ENCODE measurements around the gene TCEA2. TPM values are rescaled to one million over a fixed set of nuclear protein-coding genes. Genes with fewer than 3 reads are reported as not detected.

TCEA2 gene
- total RNA-seq, 1 donor from 2014 or later = 73.1 TPM

- Mint-ChIP-seq H3K4me3 (ENCODE audit: unreplicated experiment) (peak overlapping the region; percentile 86), H3K9me3 (ENCODE audit: unreplicated experiment) (no peaks in the 10 kb centered on the region), H3K27ac (ENCODE audit: unreplicated experiment) (peak overlapping the region; percentile 72), H3K4me1 (ENCODE audit: unreplicated experiment) (peaks cover 26% of the 10 kb centered on the region), H3K36me3 (ENCODE audit: unreplicated experiment) (no peaks in the 10 kb centered on the region), H3K27me3 (ENCODE audit: unreplicated experiment) (no peaks in the 10 kb centered on the region)
- TF ChIP-seq CTCF (IDR thresholded peaks at IDR 0.05) = no peak
- no peak for DNase-seq (ENCODE audit: extremely low spot score, unreplicated experiment)
These were observed 569 bp downstream of the TCEA2 start for GRCh38 chr20:64063389-64064144.

- peak overlapping the region; percentile 86 for H3K4me3 Mint-ChIP-seq (ENCODE audit: unreplicated experiment)
- DNase-seq (ENCODE audit: extremely low spot score, unreplicated experiment) = no peak
- peak overlapping the region; percentile 72 for H3K27ac Mint-ChIP-seq (ENCODE audit: unreplicated experiment)
- H3K4me1 Mint-ChIP-seq (ENCODE audit: unreplicated experiment) = peaks cover 23% of the 10 kb centered on the region
- H3K9me3 Mint-ChIP-seq (ENCODE audit: unreplicated experiment) = no peaks in the 10 kb centered on the region
- no peaks in the 10 kb centered on the region for H3K27me3 Mint-ChIP-seq (ENCODE audit: unreplicated experiment)
- no peak for TF ChIP-seq CTCF (IDR thresholded peaks at IDR 0.05)
- H3K36me3 Mint-ChIP-seq (ENCODE audit: unreplicated experiment) = no peaks in the 10 kb centered on the region
These were observed 1.2 kb downstream of the TCEA2 start for GRCh38 chr20:64064145-64064698.

GRCh38 chr20:64065062-64065973 is 2.3 kb downstream of the TCEA2 start:
- H3K4me3 Mint-ChIP-seq (ENCODE audit: unreplicated experiment) = peak overlapping the region; percentile 18
- TF ChIP-seq CTCF (IDR thresholded peaks at IDR 0.05) = no peak
- no peaks in the 10 kb centered on the region for H3K27me3 Mint-ChIP-seq (ENCODE audit: unreplicated experiment)
- DNase-seq (ENCODE audit: extremely low spot score, unreplicated experiment) = no peak
- H3K4me1 Mint-ChIP-seq (ENCODE audit: unreplicated experiment) = peaks cover 20% of the 10 kb centered on the region
- H3K27ac Mint-ChIP-seq (ENCODE audit: unreplicated experiment) = no peak overlapping the region
- no peaks in the 10 kb centered on the region for H3K9me3 Mint-ChIP-seq (ENCODE audit: unreplicated experiment)
- H3K36me3 Mint-ChIP-seq (ENCODE audit: unreplicated experiment) = no peaks in the 10 kb centered on the region

GRCh38 chr20:64065974-64066343 is 3.0 kb downstream of the TCEA2 start:
- H3K27me3 Mint-ChIP-seq (ENCODE audit: unreplicated experiment) = no peaks in the 10 kb centered on the region
- peak overlapping the region; percentile 18 for H3K4me3 Mint-ChIP-seq (ENCODE audit: unreplicated experiment)
- H3K27ac Mint-ChIP-seq (ENCODE audit: unreplicated experiment) = no peak overlapping the region
- H3K36me3 Mint-ChIP-seq (ENCODE audit: unreplicated experiment) = no peaks in the 10 kb centered on the region
- no peak for DNase-seq (ENCODE audit: extremely low spot score, unreplicated experiment)
- H3K9me3 Mint-ChIP-seq (ENCODE audit: unreplicated experiment) = no peaks in the 10 kb centered on the region
- peaks cover 20% of the 10 kb centered on the region for H3K4me1 Mint-ChIP-seq (ENCODE audit: unreplicated experiment)
- TF ChIP-seq CTCF (IDR thresholded peaks at IDR 0.05) = no peak
